Hepatocyte (in vitro differentiated cells): ENCODE measurements around the gene ITPR2. TPM values are rescaled to one million over a fixed set of nuclear protein-coding genes. Genes with fewer than 3 reads are reported as not detected.

Experiments
- DNase-seq: peaks from one replicate; pipeline ENCODE4 v3.0.0-alpha.2; 2016; ENCODE audit warnings: low spot score
- H2AFZ ChIP-seq: fragments of 200-600 bp; sonication (generic); 2 replicates; pipeline ENCODE4 v1.6.0; 2016; ENCODE audit warnings: antibody characterized with exemption, mild to moderate bottlenecking
- H3K27ac ChIP-seq: fragments of 200-600 bp; sonication (generic); 2 replicates; pipeline ENCODE4 v1.5.1; 2016; ENCODE audit warnings: mild to moderate bottlenecking
- H3K27me3 ChIP-seq: fragments of 200-600 bp; sonication (generic); 2 replicates; pipeline ENCODE4 v1.6.1; 2016
- H3K36me3 ChIP-seq: fragments of 200-600 bp; sonication (generic); replicated peaks from 2 replicates; pipeline ENCODE4 v1.5.1; 2016; ENCODE audit warnings: low read depth; ENCODE audit not compliant: insufficient read depth
- H3K4me1 ChIP-seq: fragments of 200-600 bp; sonication (generic); 2 replicates; pipeline ENCODE4 v1.5.1; 2016; ENCODE audit warnings: mild to moderate bottlenecking, moderate library complexity; ENCODE audit not compliant: insufficient read depth
- H3K4me2 ChIP-seq: fragments of 200-600 bp; sonication (generic); 2 replicates; pipeline ENCODE4 v1.6.0; 2016
- H3K4me3 ChIP-seq: fragments of 200-600 bp; sonication (generic); 2 replicates; pipeline ENCODE4 v1.5.1; 2016; ENCODE audit warnings: mild to moderate bottlenecking
- H3K79me2 ChIP-seq: fragments of 200-600 bp; sonication (generic); 2 replicates; pipeline ENCODE4 v1.6.0; 2017; ENCODE audit warnings: mild to moderate bottlenecking
- H3K9me2 ChIP-seq: fragments of 200-600 bp; sonication (generic); replicated peaks from 2 replicates; pipeline ENCODE4 v1.6.0; 2017; ENCODE audit warnings: mild to moderate bottlenecking; ENCODE audit not compliant: insufficient read depth
- H3K9me3 ChIP-seq: fragments of 200-600 bp; sonication (generic); 2 replicates; pipeline ENCODE4 v1.5.1; 2016; ENCODE audit warnings: low read depth, mild to moderate bottlenecking
- H4K20me1 ChIP-seq: fragments of 200-600 bp; sonication (generic); 2 replicates; pipeline ENCODE4 v1.6.0; 2016; ENCODE audit warnings: mild to moderate bottlenecking; ENCODE audit not compliant: insufficient read depth, poor library complexity, severe bottlenecking
- CTCF ChIP-seq: fragments of 200-600 bp; sonication (generic); IDR thresholded peaks from 2 replicates; pipeline ENCODE4 v1.5.1; 2016; ENCODE audit warnings: antibody characterized with exemption, mild to moderate bottlenecking; ENCODE audit not compliant: poor library complexity
- EZH2 ChIP-seq: fragments of 200-600 bp; sonication (generic); IDR thresholded peaks from 2 replicates; pipeline ENCODE4 v1.6.1; 2016; ENCODE audit warnings: antibody characterized with exemption, mild to moderate bottlenecking, borderline replicate concordance
- EZH2phosphoT487 ChIP-seq: fragments of 200-600 bp; sonication (generic); IDR thresholded peaks from one replicate; pipeline ENCODE4 v1.6.1; 2018; ENCODE audit warnings: antibody characterized with exemption, mild to moderate bottlenecking, low read depth, moderate library complexity; ENCODE audit not compliant: unreplicated experiment, severe bottlenecking
- WGBS: methylation state at CpG from one replicate; pipeline ENCODE4 v1.1.6; 2016; ENCODE audit warnings: low lambda C conversion rate; ENCODE audit errors: missing lambda C conversion rate; 5-methylcytosine and 5-hydroxymethylcytosine counted together
- polyA plus RNA-seq: library from polyadenylated mRNA; unstranded; fragments of >200 nt; fragmentation: Nextera tagmentation; extraction: Ambion mirVana; gene quantifications from 2 replicates; pipeline ENCODE4 v1.2.1, GENCODE V29; 2016
- total RNA-seq: library from RNA; depleted of rRNA; stranded (reverse); fragments of >200 nt; gene quantifications from 2 replicates; pipeline ENCODE4 v1.2.3, GENCODE V29; 2014

The ITPR2 gene
- total and polyA plus RNA-seq, 2 experiments from 2014 or later: 22.0 to 51.4 TPM

DNA sequence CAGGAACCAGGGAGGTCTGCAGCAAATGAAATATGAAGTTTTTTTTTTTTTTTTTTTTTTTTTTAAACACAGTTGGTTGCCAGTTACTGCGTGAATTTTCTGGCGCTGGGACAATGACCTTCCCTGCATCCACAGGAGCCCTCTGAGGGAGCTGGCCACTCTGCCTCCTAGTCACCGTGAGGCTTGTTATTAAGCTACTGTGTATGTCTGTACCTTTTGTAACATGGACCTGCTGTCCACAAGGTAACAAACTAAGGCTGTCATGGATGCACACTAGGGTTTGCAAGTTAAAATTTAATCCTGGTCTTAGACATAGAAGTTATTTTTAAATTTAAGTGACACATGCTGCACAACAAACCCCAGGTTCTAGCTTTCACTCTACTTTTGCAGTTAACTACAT is 426.6 kb downstream of the ITPR2 start:
- Histone ChIP-seq H3K4me2 (no peak overlapping the region), H2AFZ (no peak overlapping the region), H3K9me2 (no peaks in the 10 kb centered on the region), H3K36me3 (no peaks in the 10 kb centered on the region), H3K27ac (no peak overlapping the region), H3K4me3 (no peak overlapping the region), H4K20me1 (no peaks in the 10 kb centered on the region), H3K79me2 (no peaks in the 10 kb centered on the region), H3K4me1 (no peaks in the 10 kb centered on the region), H3K27me3 (no peaks in the 10 kb centered on the region), H3K9me3 (no peaks in the 10 kb centered on the region)
- no peak for DNase-seq
- TF ChIP-seq EZH2phosphoT487 (no peak), CTCF (no peak), EZH2 (no peak)
- 96% methylated on average over 3 of the region's 3 CpGs for WGBS

GRCh38 chr12:26403601-26404000 is 429.4 kb downstream of the ITPR2 start:
- Histone ChIP-seq H2AFZ (no peak overlapping the region), H3K4me3 (no peak overlapping the region), H3K79me2 (no peaks in the 10 kb centered on the region), H3K9me3 (no peaks in the 10 kb centered on the region), H3K4me2 (no peak overlapping the region), H3K4me1 (no peaks in the 10 kb centered on the region), H3K27me3 (no peaks in the 10 kb centered on the region), H3K9me2 (no peaks in the 10 kb centered on the region), H4K20me1 (no peaks in the 10 kb centered on the region), H3K36me3 (no peaks in the 10 kb centered on the region), H3K27ac (no peak overlapping the region)
- WGBS: 91% methylated on average over 5 of the region's 5 CpGs
- no peak for DNase-seq
- no peak for TF ChIP-seq EZH2phosphoT487
- no peak for TF ChIP-seq EZH2
- no peak for TF ChIP-seq CTCF

- 72% methylated on average over 4 of the region's 4 CpGs for WGBS
- TF ChIP-seq CTCF (peak; percentile 25), EZH2 (no peak), EZH2phosphoT487 (no peak)
- no peaks in the 10 kb centered on the region for H3K9me3 ChIP-seq
- H3K4me1 ChIP-seq: no peaks in the 10 kb centered on the region
- H3K4me2 ChIP-seq: no peak overlapping the region
- peak; percentile 27 for DNase-seq
- H3K27ac ChIP-seq: no peak overlapping the region
- H3K36me3 ChIP-seq: no peaks in the 10 kb centered on the region
- no peaks in the 10 kb centered on the region for H3K27me3 ChIP-seq
- H4K20me1 ChIP-seq: no peaks in the 10 kb centered on the region
- no peaks in the 10 kb centered on the region for H3K79me2 ChIP-seq
- H3K9me2 ChIP-seq: no peaks in the 10 kb centered on the region
- no peak overlapping the region for H3K4me3 ChIP-seq
- H2AFZ ChIP-seq: no peak overlapping the region
These were observed 430.3 kb downstream of the ITPR2 start for GRCh38 chr12:26402648-26403047.

- Histone ChIP-seq H3K9me3 (no peaks in the 10 kb centered on the region), H3K27ac (no peak overlapping the region), H3K4me3 (no peak overlapping the region), H3K27me3 (no peaks in the 10 kb centered on the region), H3K36me3 (no peaks in the 10 kb centered on the region), H3K4me2 (no peak overlapping the region), H4K20me1 (no peaks in the 10 kb centered on the region), H3K79me2 (no peaks in the 10 kb centered on the region), H2AFZ (no peak overlapping the region), H3K9me2 (no peaks in the 10 kb centered on the region), H3K4me1 (no peaks in the 10 kb centered on the region)
- DNase-seq: no peak
- TF ChIP-seq CTCF (no peak), EZH2phosphoT487 (no peak), EZH2 (no peak)
- 84% methylated on average over 1 of the region's 1 CpG for WGBS
These were observed 431.1 kb downstream of the ITPR2 start for GRCh38 chr12:26401874-26402273.
